PC-3 (cell line): ENCODE results near the gene CEND1.

ENCODE experiments used
- EZH2 ChIP-seq: fragments of 300-600 bp; sonication (generic); IDR thresholded peaks from one replicate; pipeline ENCODE4 v1.6.1; 2017; ENCODE audit warnings: antibody characterized with exemption, mild to moderate bottlenecking, low read length; ENCODE audit not compliant: unreplicated experiment
- EZH2phosphoT487 ChIP-seq: fragments of 300-600 bp; sonication (generic); IDR thresholded peaks from 2 replicates; pipeline ENCODE4 v1.6.1; 2018; ENCODE audit warnings: mild to moderate bottlenecking, antibody characterized with exemption, low read length, borderline replicate concordance
- TF ChIP-seq, protein P1 (sequence below): fragments of 300-600 bp; sonication (generic); conservative IDR thresholded peaks from 2 replicates; pipeline ENCODE4 v1.5.1; 2017; ENCODE audit warnings: antibody characterized with exemption, low read depth, mild to moderate bottlenecking, low read length

DNA sequence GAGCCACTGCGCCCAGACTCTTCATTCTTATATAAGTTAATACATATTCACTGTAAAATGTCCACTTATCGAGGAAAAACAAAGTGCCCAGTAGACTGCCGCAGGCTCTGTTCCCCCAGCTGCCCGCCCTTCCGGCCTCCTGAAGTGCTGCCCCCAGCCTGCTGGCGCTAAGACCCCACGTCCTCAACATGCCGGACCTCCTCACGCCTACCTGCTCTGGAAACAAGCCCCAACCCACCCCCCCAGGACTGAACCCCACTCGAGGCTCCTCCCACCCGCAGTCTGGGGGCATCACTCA is 13.7 kb downstream of the CEND1 start:
- TF ChIP-seq, protein P1, sequence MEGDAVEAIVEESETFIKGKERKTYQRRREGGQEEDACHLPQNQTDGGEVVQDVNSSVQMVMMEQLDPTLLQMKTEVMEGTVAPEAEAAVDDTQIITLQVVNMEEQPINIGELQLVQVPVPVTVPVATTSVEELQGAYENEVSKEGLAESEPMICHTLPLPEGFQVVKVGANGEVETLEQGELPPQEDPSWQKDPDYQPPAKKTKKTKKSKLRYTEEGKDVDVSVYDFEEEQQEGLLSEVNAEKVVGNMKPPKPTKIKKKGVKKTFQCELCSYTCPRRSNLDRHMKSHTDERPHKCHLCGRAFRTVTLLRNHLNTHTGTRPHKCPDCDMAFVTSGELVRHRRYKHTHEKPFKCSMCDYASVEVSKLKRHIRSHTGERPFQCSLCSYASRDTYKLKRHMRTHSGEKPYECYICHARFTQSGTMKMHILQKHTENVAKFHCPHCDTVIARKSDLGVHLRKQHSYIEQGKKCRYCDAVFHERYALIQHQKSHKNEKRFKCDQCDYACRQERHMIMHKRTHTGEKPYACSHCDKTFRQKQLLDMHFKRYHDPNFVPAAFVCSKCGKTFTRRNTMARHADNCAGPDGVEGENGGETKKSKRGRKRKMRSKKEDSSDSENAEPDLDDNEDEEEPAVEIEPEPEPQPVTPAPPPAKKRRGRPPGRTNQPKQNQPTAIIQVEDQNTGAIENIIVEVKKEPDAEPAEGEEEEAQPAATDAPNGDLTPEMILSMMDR, result no peak
- no peak for TF ChIP-seq EZH2phosphoT487
- TF ChIP-seq EZH2, result no peak
